Stimulated activated naive CD4-positive, alpha-beta T cell (primary cell): ENCODE data around the gene GUCY1A1.
"Not testable (repeated sequence)": the region's sequence is repeated elsewhere in the genome, so short reads cannot be mapped to it uniquely, and the experiment has no call there.

Source experiments
- DNase-seq, 6 experiments: peaks; one replicate each; lab custom pipeline; 2025; lab: John Stamatoyannopoulos, UW

GUCY1A1 gene, protein sequence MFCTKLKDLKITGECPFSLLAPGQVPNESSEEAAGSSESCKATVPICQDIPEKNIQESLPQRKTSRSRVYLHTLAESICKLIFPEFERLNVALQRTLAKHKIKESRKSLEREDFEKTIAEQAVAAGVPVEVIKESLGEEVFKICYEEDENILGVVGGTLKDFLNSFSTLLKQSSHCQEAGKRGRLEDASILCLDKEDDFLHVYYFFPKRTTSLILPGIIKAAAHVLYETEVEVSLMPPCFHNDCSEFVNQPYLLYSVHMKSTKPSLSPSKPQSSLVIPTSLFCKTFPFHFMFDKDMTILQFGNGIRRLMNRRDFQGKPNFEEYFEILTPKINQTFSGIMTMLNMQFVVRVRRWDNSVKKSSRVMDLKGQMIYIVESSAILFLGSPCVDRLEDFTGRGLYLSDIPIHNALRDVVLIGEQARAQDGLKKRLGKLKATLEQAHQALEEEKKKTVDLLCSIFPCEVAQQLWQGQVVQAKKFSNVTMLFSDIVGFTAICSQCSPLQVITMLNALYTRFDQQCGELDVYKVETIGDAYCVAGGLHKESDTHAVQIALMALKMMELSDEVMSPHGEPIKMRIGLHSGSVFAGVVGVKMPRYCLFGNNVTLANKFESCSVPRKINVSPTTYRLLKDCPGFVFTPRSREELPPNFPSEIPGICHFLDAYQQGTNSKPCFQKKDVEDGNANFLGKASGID

DNA sequence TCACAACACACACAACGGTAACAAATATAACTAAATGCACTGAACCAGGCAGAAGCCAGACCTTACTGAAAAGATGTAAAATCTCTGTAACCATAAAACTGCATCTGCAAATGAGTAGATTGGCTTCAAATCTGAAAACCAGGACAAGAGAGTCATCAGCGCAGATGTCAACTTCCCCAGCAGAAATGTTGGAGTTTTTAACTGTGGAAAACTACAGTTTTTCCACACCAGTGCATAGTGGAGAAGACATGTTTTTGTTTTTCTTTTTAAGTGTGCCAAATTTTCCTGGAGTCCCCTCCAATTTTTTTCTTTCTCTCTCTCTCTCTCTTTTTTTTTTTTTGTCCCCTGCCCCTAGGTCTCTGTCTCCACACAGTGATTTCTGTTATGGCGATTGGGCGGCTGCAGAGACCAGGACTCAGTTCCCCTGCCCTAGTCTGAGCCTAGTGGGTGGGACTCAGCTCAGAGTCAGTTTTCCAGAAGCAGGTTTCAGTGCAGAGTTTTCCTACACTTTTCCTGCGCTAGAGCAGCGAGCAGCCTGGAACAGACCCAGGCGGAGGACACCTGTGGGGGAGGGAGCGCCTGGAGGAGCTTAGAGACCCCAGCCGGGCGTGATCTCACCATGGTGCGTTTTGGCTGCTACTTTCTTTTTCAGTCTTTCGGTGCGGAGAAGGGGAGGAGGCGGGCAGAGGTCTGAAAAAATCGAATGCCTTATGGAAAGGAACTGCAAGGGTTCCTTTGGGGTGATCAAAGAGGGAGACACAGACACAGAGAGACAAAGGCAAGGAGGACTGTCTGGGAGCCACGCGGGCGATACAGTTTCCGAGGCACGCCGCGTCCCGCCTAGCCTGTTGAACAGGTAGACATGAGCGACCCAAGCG is at the start of gene GUCY1A1:
GUCY1A1 (plus strand) TSS at position 505 of the 878 bp plus-strand sequence. CDS start 30,020 bp downstream, outside the sequence.
- no peak for DNase-seq

DNA sequence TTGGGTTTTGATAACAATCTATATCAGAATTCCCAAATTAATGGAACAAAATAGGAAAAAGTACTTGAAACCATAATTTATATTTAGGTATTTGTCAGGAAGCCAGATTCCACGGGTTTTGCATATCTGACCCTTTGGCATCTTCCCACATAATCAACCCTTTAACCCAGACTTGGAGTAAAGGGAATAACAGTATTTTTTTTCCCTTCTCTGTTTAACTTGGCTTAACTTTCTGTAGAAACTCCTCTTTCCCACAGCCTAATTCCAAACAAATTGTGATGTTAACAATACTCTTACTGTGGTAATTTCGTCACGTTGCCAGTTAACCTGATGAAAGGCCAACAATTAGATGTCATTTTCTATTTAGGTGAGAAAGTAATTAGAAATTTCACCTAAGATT is 49.4 kb upstream of the GUCY1A1 start:
- DNase-seq: no peak

DNA sequence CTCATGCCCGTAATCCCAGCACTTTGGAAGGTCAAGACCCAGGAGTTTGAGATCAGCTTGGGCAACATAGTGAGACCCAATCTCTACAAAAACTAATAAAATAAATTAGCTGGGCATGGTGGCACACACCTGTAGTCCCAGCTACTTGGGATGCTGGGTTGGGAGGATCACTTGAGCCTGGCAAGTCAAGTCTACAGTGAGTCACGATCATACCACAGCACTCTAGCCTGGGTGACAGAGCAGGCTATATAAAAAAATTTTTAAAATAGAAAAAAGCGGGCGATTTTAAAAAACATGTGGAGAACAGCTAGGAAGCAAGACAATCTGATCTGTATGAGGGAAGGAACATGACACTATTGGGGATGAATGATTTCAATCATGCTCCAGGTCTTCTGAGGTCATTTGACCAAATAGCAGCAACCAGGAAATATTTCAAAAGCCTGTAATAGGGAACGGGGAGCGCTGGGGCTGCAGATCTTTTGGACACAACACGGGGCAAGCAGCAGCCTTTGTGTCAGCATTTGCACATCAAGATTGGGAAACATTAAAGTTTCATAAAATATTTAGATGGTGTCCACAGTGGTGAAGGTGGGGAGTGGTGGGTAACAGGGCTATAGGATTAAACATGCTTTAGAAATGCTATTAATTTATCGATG is 48.3 kb upstream of the GUCY1A1 start:
- DNase-seq: no peak

DNA sequence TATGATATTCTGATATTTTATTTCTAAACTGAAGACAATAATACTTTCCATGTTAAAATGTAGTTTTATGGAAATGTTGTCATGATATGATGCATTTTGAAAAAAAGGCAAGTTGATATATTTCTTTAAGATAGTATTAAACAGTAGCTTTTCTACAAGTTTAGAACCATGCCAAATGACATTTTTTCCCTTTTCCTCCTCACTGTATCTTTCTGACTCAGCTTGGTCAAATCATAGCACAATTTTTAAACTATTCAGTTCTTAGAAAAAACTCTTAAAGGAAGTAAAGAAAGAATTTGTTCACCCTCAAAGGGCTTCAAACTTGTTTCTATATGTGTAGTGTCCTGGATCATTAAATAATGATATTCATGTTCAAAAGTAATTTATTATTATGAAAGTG is 46.0 kb upstream of the GUCY1A1 start:
- no peak for DNase-seq

DNA sequence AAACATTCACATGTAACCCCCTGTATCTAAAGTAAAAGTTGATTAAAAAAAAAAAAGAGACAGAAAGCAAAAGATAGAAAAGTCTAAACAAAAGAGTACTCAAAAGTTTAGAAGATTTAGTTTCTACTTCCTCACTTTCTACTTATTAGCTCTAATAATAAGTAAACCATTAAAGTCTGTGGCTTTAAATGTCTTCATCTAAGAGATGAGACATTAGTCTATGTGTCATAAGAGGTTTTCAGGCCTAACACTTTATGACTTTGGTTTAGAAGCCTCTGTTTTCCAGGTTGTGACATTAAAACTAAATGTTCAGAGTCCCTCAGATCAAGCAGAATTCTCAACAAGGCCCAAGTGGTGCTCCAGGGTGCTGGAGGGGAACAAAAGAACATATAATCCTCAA is 42.2 kb upstream of the GUCY1A1 start:
- no peak for DNase-seq

DNA sequence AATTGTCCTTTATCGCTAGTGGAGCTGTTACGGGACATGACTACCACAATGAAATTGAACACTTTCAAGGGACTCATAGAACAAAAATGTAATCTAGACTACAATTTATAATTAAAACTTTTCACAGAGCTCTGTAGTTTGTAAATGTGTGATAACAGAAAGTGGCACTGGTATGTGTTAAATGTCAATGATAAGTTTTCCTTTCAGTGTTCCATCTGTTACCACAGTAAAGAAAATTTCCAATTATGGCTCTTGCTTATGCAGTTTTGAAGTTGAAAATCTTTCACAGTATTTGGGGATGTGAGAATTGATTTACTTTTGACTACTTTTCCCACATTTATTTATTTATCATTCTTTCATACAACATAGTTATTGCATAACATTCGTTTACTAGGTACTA is 40.1 kb upstream of the GUCY1A1 start:
- no peak for DNase-seq

DNA sequence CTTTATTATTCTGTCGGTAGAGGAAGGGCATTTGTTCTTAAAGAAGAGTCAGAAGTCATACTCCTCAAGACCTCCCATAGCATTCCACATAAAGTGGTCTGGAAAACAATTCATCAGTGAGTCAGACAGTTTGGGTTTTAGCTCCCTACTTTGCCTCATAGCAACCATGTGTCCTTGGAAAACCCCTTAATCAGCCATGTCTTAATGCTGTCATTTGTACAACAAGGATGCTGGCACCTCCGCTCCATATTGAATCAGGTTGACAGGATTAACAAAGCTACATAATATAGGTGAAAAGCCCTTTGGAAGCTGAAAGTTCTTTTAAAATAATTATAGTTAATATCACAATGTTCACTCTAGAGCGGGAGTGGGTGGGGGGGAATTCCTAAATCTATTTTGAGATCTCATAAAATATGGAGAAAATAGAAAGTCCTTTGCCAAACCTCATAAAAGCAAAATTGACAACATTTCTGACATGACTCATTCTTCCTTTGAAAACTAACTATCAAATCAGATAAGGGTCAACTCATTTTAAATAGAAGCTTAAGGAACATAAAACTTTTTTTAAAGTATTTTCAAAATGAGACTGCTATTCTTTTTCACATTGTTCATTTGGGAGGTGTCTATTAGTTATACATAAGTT is 37.3 kb upstream of the GUCY1A1 start:
- no peak for DNase-seq

DNA sequence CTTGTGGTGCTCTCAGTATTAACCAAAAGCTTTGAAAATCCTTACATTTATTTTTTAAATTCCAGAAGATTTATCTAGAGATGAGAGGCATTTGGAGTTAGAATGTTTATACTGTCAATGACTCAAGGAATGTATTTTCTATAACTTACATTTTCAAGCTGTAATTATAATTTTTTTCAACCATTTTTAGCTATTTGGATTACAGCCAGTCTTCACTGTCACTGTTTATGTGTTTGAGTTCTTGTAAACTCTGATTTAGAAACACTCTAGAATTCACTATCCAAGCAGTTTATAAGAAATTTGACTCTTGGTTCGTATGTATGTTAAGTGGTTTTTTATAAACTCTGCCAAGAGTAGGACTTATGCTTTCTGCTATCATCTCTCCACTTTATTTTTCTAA is 36.7 kb upstream of the GUCY1A1 start:
- DNase-seq: no peak

DNA sequence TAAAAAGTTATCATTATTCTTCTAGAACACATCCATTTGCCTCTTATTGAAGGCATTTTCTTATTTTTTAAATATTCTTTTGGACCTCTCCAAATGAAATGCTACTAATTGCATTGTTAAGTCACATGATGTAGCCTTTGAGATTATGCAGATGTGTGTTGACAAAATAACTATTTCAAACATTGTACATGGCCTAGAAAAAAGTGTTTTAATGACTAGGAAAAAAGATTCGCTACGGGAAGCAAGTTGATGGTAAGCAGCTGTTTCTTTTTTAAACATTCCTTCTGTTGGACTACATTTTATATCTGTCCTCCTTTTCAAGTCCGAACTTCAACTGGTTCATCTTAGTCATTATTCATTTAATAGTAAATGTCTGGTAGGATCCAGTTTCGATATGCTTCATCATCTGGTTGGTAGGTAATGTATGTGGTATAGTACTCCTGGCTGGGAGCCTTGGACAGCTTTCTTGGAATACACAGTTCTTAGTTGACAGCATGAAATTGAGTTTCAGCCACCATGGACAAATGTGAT is 34.3 kb upstream of the GUCY1A1 start:
- no peak for DNase-seq

DNA sequence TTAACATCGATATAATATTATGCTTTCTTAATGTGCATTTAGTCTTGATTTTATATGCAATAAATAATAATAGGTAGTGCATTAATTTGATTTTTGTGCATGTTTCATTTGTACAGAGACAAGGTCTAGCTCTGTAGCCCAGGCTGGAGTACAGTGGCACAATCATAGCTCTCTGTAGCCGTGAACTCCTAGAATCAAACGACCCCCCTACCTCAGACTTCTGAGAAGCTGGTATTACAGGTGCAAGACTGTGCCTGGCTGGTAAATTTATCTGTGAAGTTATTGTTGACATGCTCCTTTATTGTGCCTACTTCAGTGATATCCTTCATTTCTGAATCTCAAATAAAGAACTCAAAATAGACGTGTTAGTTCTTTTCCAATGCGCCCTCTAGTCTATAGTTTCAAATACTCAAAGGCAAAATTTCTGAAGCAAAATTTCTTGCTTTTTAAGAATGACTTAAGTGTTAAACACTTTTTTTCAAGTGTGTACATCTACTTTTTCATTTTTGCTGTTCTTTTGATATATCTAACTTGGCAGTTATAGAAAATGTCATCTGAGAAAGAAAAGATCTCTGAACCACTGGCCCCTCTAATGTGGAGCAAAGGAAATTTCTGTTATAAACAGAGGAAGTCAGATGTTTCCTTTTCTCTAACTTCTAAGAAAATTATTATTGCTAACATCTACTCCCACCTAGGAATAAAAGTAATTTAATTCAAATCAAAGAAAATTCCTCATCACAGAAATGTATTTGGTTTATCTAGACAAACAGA is 28.3 kb upstream of the GUCY1A1 start:
- DNase-seq: no peak

DNA sequence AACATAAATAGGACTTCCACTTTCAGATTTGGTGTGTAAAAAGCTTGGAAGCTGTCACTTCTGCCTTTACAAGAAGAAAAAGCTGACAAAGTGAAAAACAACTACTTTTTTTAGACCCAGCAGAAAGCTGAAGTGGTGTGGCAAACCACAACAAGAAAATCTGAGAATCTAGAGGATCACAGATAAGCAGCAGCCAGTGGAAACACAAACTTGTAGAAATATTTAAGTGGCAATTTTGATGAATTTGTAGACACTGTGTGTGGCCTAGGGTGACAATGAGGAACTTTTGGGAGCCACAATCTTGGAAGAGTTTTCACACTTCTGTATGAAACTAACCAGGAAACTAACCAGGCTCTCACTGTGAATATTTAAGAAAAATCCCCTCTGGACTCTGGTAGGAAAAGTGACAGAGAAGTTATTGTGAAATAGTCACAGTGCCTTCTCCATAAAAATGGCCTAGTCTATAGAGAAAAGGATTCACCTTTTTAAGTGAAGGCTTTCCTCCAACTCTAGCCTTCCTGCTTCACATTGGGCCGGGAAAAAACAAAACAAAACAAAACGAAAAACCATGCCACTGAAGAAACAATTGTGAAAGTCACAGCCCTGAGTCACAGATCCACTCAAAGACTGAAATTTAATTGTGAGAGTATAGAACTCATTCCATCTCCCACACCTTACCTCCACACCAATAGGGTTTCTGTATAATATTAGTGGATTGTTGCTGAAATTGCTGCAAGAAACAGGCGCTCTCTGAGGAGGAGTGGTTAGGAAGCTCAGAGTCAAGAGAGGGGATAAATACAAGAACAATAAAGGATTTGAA is 26.7 kb upstream of the GUCY1A1 start:
- peak in 1 of 6 experiments; percentile 3 for DNase-seq

DNA sequence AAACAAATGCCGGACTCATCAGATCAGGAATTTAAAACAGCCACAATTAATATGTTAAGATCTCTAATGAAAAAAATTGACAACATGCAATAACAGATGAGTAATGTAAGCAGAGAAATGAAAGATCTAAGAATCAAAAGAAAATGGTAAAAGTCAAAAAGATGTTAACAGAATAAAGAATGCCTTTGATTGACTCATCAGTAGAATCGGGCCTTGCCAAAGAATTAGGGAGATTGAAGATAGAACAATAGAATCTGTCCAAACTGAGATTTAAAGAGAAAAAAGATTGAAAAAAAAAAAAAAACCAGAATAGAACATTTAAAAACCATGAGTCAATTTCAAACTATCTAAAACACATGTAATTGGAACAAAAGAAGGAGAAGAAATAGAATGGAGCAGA is 25.9 kb upstream of the GUCY1A1 start:
- no peak for DNase-seq

DNA sequence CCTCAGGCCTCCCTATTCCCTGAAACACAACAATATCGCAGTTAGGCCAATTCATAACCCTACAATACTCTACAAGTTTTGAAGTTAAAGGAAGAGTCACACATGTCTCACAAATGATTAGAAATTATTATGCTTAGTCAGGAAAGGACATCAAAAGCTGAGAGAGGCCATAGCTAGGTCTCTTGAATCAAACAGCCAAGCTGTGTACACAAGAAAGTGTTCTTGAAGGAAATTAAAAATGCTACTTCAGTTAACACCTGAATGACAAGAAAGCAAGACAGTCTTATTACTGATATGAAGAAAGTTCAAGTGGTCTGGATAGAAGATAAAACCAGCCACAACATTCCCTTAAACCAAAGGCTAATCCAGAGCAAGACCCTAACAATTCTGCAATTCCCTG is 23.6 kb upstream of the GUCY1A1 start:
- DNase-seq: no peak

DNA sequence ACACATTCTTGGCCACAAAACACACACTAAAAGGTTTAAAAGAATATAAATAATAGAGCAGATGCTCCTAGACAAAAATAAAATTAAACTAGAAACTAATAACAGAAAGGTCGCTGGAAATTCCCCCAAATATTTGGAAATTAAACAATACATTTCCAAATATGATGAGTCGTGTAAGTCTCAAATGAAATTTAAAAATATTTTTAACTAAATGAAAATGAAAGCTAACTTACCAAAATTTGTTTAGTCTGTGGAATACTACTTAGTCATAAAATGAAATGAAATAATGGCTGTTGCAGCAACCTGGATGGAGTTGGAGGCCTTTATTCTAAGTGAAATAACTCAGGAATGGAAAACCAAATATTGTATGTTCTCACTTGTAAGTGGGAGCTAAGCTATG is 20.6 kb upstream of the GUCY1A1 start:
- no peak for DNase-seq

DNA sequence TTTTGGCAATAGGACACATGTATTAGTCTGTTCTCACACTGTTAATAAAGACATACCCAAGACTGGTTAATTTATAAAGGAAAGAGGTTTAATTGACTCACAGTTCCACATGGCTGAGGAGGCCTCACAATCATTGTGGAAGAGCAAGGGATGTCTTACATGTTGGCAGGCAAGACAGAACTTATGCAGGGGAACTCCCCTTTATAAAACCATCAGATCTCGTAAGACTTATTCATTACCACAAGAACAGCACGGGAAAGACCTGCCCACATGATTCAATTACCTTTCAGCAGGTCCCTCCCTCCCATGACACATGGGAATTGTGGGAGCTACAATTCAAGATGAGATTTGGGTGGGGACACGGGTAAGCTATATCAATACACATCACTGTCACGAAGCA is 15.9 kb upstream of the GUCY1A1 start:
- DNase-seq: not testable (repeated sequence)

DNA sequence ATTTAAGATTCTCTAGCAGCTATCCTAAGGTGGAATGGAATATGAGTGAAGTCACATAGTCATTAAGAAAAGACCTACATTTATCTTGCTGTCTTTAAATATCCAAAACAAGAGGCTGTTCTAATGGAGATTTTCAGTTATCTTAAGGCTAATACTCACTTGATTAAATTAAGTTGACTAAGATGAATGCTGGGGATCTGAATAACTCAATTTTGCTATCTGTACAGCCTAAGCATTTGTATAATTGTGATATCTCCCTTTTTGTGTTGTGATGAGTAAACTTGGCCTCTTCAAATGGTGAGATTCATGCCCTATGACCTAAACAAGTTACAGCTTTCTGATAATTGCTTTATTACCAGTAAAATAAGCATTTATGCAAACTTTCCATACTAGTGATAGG is 13.6 kb upstream of the GUCY1A1 start:
- DNase-seq: no peak

DNA sequence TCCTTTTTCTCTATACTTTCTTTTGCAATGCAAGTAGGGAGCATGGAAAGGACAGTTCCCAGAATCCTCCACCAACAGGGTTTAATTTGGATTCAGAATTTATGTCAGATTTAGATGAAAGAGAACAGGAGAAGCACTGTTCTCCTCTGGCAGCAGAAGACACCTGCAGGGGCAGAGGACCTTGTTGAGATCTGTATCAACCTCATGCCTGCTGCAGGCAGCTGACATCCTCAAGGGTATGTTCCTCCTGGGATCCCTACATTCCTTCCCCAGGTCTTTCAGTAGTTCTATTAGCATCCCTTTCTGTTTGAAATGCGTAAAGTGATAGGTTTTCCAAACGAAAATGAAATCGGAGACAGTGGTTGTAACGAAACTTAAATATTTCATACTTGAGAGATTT is 10.6 kb upstream of the GUCY1A1 start:
- no peak for DNase-seq

DNA sequence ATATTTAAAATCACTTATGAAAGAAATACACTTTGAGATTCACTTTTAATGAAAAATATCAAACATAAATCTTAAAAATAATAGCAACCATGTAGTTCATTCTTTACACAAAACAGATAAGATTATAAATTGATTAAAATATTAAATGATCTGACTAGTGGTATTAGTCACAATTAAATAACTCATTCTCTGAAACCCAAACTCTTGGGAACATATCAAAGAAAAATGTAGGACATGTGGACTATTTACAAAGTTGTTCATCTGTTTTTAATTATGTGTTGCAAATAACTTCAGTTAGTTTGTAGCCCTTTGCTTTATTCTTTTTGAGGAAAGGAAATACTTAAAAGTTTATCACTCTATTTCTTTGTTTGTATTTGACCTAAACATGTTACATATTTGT is 9.5 kb upstream of the GUCY1A1 start:
- no peak for DNase-seq

DNA sequence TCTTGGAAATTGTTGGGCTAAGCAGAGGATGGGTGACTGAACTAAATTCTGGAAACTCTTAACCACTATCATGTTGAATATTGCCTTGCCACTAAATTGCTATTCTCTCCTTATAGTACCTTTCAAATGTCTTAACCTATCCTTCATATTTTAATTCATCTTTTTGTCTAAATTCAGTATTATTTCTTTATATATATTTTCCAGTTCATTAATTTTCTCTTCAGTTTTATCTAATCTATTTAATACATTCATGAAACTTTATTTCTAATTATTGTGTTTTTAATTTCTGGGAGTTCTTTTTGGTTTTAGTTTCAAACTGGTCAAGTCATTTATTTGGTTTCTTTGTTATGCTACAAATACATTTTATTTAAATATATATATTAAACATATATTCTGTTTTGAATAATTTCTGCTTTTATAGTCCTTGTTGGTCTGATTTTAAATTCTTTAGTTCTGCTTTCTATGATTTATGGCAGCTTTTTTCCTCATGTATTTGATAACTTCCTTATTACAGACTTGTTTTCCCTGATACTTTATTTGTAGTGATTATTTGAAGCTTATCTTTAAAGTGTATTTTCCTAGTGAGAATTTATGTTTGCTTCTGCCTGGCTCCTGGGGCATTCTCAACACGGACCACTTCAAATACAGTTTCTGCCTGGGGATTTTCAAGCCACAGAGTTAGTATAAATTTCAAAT is 8.5 kb upstream of the GUCY1A1 start:
- DNase-seq: no peak
